MCF 10A (cell line): ENCODE results near the gene OBSCN. TPM values are rescaled to one million over a fixed set of nuclear protein-coding genes. Genes with fewer than 3 reads are reported as not detected.

Experiments used
- BruUV-seq: library from RNA; stranded (reverse); fragments of 400-500 nt; replicated peaks from 2 replicates; lab custom pipeline; 2021; lab: Mats Ljungman, UMichigan
- CTCF ChIA-PET: fragments of 300-600 bp; sonication (Branson Sonifier 250); formaldehyde crosslinking; extraction: SDS; loops from one replicate; lab custom pipeline; 2021; ENCODE audit warnings: antibody characterized with exemption, inconsistent platforms; lab: Yijun Ruan, JAX
- POLR2A ChIA-PET: fragments of 300-600, 350-650 bp; sonication (Branson Sonifier 250); formaldehyde crosslinking; extraction: SDS; loops from one replicate; lab custom pipeline; 2020; ENCODE audit warnings: antibody characterized with exemption, inconsistent platforms; lab: Yijun Ruan, JAX
- DNase-seq: peaks from one replicate; pipeline ENCODE4 v3.0.0-alpha.2; 2018; ENCODE audit not compliant: unreplicated experiment
- H3K27ac Mint-ChIP-seq: one replicate; pipeline ENCODE4 v1.8.0; 2022; ENCODE audit warnings: mild to moderate bottlenecking, low read depth, mixed read lengths; ENCODE audit not compliant: unreplicated experiment
- H3K27me3 Mint-ChIP-seq: one replicate; pipeline ENCODE4 v1.8.0; 2022; ENCODE audit warnings: mixed read lengths; ENCODE audit not compliant: insufficient read depth, unreplicated experiment
- H3K36me3 Mint-ChIP-seq: one replicate; pipeline ENCODE4 v1.8.0; 2022; ENCODE audit warnings: mild to moderate bottlenecking, moderate library complexity, mixed read lengths; ENCODE audit not compliant: insufficient read depth, unreplicated experiment
- H3K4me1 Mint-ChIP-seq: one replicate; pipeline ENCODE4 v1.8.0; 2022; ENCODE audit warnings: mixed read lengths; ENCODE audit not compliant: insufficient read depth, unreplicated experiment
- H3K4me3 Mint-ChIP-seq: one replicate; pipeline ENCODE4 v1.8.0; 2022; ENCODE audit warnings: mild to moderate bottlenecking, moderate library complexity, mixed read lengths; ENCODE audit not compliant: unreplicated experiment
- H3K9me3 Mint-ChIP-seq: one replicate; pipeline ENCODE4 v1.8.0; 2022; ENCODE audit warnings: mixed read lengths; ENCODE audit not compliant: unreplicated experiment
- CTCF ChIP-seq: fragments of 200-600 bp; IDR thresholded peaks from one replicate; pipeline ENCODE4 v1.8.0; 2022; ENCODE audit warnings: antibody characterized with exemption, mild to moderate bottlenecking; ENCODE audit not compliant: unreplicated experiment
- intact Hi-C: fragments of 100-400 bp; cut with micrococcal nuclease; formaldehyde crosslinking; loops from 2 replicates; pipeline ENCODE4 v1.14.1; 2022
- total RNA-seq: library from RNA; stranded (reverse); gene quantifications from 2 replicates; pipeline ENCODE4 v1.2.3, GENCODE V29; 2022

OBSCN gene
- total RNA-seq, 1 experiment from 2014 or later, result 22.6 TPM

- CTCF ChIA-PET, result interaction anchor here (0.5 to 0.7 kb wide), 2 partner anchors 31 to 79 kb away, joined by 3 to 4 read pairs; no protein-coding TSS in a partner anchor
- no peak for DNase-seq
- BruUV-seq, result no TSS peak
- H3K4me3 Mint-ChIP-seq, result no peak overlapping the region
- no peak overlapping the region for H3K27ac Mint-ChIP-seq
- no peaks in the 10 kb centered on the region for H3K27me3 Mint-ChIP-seq
- no peak for TF ChIP-seq CTCF
- POLR2A ChIA-PET, result interaction anchor here (0.7 kb wide), 1 partner anchor 171 kb away, joined by 4 read pairs; no protein-coding TSS in a partner anchor
- no peaks in the 10 kb centered on the region for H3K9me3 Mint-ChIP-seq
- intact Hi-C loops, result no loop called here
- H3K4me1 Mint-ChIP-seq, result no peaks in the 10 kb centered on the region
- H3K36me3 Mint-ChIP-seq, result no peaks in the 10 kb centered on the region
These were observed 106.4 kb downstream of the OBSCN start for GRCh38 chr1:228314315-228314657.

DNA sequence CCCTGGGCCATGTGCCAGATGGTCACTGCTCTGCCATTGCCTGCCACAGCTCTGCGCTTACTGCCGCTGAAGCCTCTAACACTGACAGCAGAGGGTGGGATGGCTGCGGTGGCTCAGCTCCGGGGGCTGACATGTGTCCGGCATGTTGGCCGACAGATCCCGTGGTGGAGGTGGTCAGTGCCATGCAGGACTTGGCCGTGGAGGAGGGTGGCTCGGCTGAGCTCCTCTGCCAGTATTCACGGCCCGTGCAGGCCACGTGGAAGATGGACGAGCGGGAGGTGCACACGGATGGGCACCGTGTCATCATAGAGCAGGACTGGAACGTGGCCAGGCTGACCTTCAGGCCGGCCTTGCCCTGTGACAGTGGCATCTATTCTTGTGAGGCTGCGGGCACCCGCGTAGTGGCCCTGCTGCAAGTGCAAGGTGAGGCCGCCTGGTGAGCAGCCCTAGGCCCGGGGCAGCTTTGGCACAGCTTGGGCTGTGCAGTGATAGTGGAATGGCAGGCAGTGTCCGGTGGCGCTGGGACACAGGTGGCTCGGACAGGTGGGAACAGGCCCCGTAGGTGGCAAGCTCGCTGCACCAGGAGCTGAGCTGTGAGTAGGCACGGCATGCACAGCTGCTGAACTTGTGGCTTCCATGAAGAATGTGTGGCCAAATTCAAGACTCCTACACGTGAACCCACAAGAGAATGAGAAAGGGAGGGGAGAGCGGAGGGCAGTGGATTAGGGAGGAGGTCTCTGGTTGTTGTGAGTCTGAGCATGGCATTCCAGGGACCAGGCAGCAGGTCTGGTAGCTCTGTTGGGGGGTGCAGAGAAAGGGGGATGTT lies 107.0 kb downstream of the OBSCN start:
- H3K4me3 Mint-ChIP-seq, result no peak overlapping the region
- no peaks in the 10 kb centered on the region for H3K27me3 Mint-ChIP-seq
- no TSS peak for BruUV-seq
- POLR2A ChIA-PET, result no interaction called here
- CTCF ChIA-PET, result interaction anchor here (0.5 kb wide), 1 partner anchor 78 kb away, joined by 4 read pairs; no protein-coding TSS in a partner anchor
- H3K27ac Mint-ChIP-seq, result no peak overlapping the region
- no peaks in the 10 kb centered on the region for H3K4me1 Mint-ChIP-seq
- no peaks in the 10 kb centered on the region for H3K36me3 Mint-ChIP-seq
- no peak for TF ChIP-seq CTCF
- intact Hi-C loops, result no loop called here
- H3K9me3 Mint-ChIP-seq, result no peaks in the 10 kb centered on the region
- DNase-seq, result no peak

GRCh38 chr1:228315484-228315944 lies 107.7 kb downstream of the OBSCN start:
- no peak for DNase-seq
- H3K4me3 Mint-ChIP-seq, result no peak overlapping the region
- no TSS peak for BruUV-seq
- no peaks in the 10 kb centered on the region for H3K9me3 Mint-ChIP-seq
- no peaks in the 10 kb centered on the region for H3K4me1 Mint-ChIP-seq
- no peaks in the 10 kb centered on the region for H3K27me3 Mint-ChIP-seq
- ChIA-PET CTCF (interaction anchor here (0.7 kb wide), 1 partner anchor 101 kb away, joined by 3 read pairs; no protein-coding TSS in a partner anchor), POLR2A (no interaction called here)
- H3K36me3 Mint-ChIP-seq, result no peaks in the 10 kb centered on the region
- intact Hi-C loops, result no loop called here
- TF ChIP-seq CTCF, result no peak
- no peak overlapping the region for H3K27ac Mint-ChIP-seq

- Mint-ChIP-seq H3K36me3 (no peaks in the 10 kb centered on the region), H3K27me3 (no peaks in the 10 kb centered on the region), H3K4me1 (no peaks in the 10 kb centered on the region), H3K9me3 (no peaks in the 10 kb centered on the region), H3K4me3 (no peak overlapping the region), H3K27ac (no peak overlapping the region)
- ChIA-PET CTCF (interaction anchor here (0.6 to 0.7 kb wide), 2 partner anchors 101 to 1214 kb away, joined by 3 read pairs; no protein-coding TSS in a partner anchor), POLR2A (no interaction called here)
- BruUV-seq, result no TSS peak
- DNase-seq, result no peak
- intact Hi-C loops, result no loop called here
- TF ChIP-seq CTCF, result no peak
These were observed 108.2 kb downstream of the OBSCN start for GRCh38 chr1:228315945-228316588.
